22Rv1 (cell line): ENCODE results near the gene AKAP9.

ENCODE experiments used
- ZFX ChIP-seq: fragments of 450-650 bp; IDR thresholded peaks from 2 replicates; pipeline ENCODE4 v1.6.1; 2017; ENCODE audit warnings: antibody characterized with exemption, borderline replicate concordance
- TF ChIP-seq, protein P1 (sequence below): fragments of 450-650 bp; IDR thresholded peaks from 2 replicates; pipeline ENCODE4 v1.5.1; 2017; ENCODE audit warnings: mild to moderate bottlenecking

- TF ChIP-seq, protein P1, sequence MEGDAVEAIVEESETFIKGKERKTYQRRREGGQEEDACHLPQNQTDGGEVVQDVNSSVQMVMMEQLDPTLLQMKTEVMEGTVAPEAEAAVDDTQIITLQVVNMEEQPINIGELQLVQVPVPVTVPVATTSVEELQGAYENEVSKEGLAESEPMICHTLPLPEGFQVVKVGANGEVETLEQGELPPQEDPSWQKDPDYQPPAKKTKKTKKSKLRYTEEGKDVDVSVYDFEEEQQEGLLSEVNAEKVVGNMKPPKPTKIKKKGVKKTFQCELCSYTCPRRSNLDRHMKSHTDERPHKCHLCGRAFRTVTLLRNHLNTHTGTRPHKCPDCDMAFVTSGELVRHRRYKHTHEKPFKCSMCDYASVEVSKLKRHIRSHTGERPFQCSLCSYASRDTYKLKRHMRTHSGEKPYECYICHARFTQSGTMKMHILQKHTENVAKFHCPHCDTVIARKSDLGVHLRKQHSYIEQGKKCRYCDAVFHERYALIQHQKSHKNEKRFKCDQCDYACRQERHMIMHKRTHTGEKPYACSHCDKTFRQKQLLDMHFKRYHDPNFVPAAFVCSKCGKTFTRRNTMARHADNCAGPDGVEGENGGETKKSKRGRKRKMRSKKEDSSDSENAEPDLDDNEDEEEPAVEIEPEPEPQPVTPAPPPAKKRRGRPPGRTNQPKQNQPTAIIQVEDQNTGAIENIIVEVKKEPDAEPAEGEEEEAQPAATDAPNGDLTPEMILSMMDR, result no peak
- TF ChIP-seq ZFX, result no peak
These were observed 111.5 kb downstream of the AKAP9 start for GRCh38 chr7:92052159-92052558.
